Vagina (tissue), 2 donors: ENCODE data around the gene HMCN1.

Experiments used
- POLR2A ChIP-seq, 2 donors: fragments of 450-650 bp; IDR thresholded peaks; one replicate each; pipeline ENCODE4 v1.6.1; 2017; ENCODE audit warnings: antibody characterized with exemption in 2 of 2, mild to moderate bottlenecking in 2 of 2, moderate library complexity in 2 of 2
- POLR2AphosphoS5 ChIP-seq, 2 donors: sonication (generic); formaldehyde crosslinking; IDR thresholded peaks; one replicate each; pipeline ENCODE4 v1.9.0; 2017; ENCODE audit warnings: antibody characterized with exemption in 2 of 2, mild to moderate bottlenecking in 2 of 2, low read depth in 1 of 2; ENCODE audit not compliant: insufficient read depth in 1 of 2
- TF ChIP-seq, protein P1 (sequence below), 3 experiments: fragments of 450-650 bp in 2 of 3; fragments of 200-600 bp in 1 of 3; sonication (generic) in 1 of 3; IDR thresholded peaks; one replicate each; pipeline ENCODE4 v1.5.1; 2017 to 2019; ENCODE audit warnings: antibody characterized with exemption in 3 of 3, mild to moderate bottlenecking in 2 of 3, moderate library complexity in 2 of 3

DNA sequence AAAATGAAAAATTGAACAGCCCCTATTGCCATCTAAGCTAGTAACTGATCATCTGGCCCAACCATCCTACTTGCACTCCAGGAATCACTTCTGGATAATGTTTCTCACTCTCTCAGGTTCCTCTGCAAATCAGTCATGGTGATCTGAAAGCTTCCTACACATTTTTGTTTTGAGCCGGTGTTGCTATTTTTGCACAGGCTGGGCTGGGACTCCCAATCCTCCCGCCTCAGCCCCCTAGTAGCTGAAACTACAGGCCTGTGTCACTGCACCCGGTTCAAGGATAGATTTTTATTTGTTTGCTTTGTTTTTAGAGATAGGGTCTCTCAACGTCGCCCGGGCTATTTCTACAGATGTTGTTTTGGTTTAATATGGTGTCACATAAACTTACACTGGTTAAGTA, 40.5 kb upstream of the HMCN1 start:
- TF ChIP-seq POLR2AphosphoS5 (IDR thresholded peaks at IDR 0.05; ENCODE audit: insufficient read depth in 1 of 2, low read depth in 1 of 2) (no peak), POLR2A (IDR thresholded peaks at IDR 0.05) (no peak)
- TF ChIP-seq, protein P1, sequence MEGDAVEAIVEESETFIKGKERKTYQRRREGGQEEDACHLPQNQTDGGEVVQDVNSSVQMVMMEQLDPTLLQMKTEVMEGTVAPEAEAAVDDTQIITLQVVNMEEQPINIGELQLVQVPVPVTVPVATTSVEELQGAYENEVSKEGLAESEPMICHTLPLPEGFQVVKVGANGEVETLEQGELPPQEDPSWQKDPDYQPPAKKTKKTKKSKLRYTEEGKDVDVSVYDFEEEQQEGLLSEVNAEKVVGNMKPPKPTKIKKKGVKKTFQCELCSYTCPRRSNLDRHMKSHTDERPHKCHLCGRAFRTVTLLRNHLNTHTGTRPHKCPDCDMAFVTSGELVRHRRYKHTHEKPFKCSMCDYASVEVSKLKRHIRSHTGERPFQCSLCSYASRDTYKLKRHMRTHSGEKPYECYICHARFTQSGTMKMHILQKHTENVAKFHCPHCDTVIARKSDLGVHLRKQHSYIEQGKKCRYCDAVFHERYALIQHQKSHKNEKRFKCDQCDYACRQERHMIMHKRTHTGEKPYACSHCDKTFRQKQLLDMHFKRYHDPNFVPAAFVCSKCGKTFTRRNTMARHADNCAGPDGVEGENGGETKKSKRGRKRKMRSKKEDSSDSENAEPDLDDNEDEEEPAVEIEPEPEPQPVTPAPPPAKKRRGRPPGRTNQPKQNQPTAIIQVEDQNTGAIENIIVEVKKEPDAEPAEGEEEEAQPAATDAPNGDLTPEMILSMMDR (IDR thresholded peaks at IDR 0.05): no peak
